ENCODE measurements around the gene DSCAML1. TPM values are rescaled to one million over a fixed set of nuclear protein-coding genes. Genes with fewer than 3 reads are reported as not detected.

The DSCAML1 gene
- total and polyA plus RNA-seq, 4 experiments from 2014 or later, result 1.00 to 1.0 TPM; not detected in 2

GRCh38 chr11:117605331-117605730 is 191.7 kb downstream of the DSCAML1 start:
- peaks cover 10% of the 10 kb centered on the region for H3K4me1 ChIP-seq (ENCODE audit: insufficient read depth, low read length)
- H3K27ac Mint-ChIP-seq, result no peak overlapping the region
- no peaks in the 10 kb centered on the region for H3K27me3 ChIP-seq (ENCODE audit: insufficient read depth, low read length)
- H3K27ac ChIP-seq (ENCODE audit: low read depth, low read length), result no peak overlapping the region
- intact Hi-C loops (cut with micrococcal nuclease), result no loop called here
- no peaks in the 10 kb centered on the region for H3K9me3 Mint-ChIP-seq
- no peaks in the 10 kb centered on the region for H3K9me3 ChIP-seq (ENCODE audit: control insufficient read depth in 1 of 2, low read length in 2 of 2)
- no peaks in the 10 kb centered on the region for H3K36me3 ChIP-seq (ENCODE audit: insufficient read depth, low read length)
- no peak overlapping the region for H3K4me3 ChIP-seq (ENCODE audit: low read length in 2 of 2)
- H3K27me3 Mint-ChIP-seq, result peaks cover 0 to 14% of the 10 kb centered on the region in 2 donors
- H3K4me1 Mint-ChIP-seq, result peaks cover 7 to 13% (median 10%) of the 10 kb centered on the region in 4 donors
- DNase-seq, result no peak
- ChIA-PET POLR2A (ENCODE audit: partially characterized antibody) (no interaction called here), CTCF (ENCODE audit: partially characterized antibody) (no interaction called here)
- no peaks in the 10 kb centered on the region for H3K36me3 Mint-ChIP-seq
- H3K4me3 Mint-ChIP-seq, result no peak overlapping the region

GRCh38 chr11:117604336-117604995 is 192.6 kb downstream of the DSCAML1 start:
- H3K27ac Mint-ChIP-seq, result no peak overlapping the region
- H3K27me3 Mint-ChIP-seq, result peaks cover 0 to 17% of the 10 kb centered on the region in 2 donors
- H3K4me1 ChIP-seq (ENCODE audit: insufficient read depth, low read length), result peaks cover 5% of the 10 kb centered on the region
- H3K9me3 Mint-ChIP-seq, result no peaks in the 10 kb centered on the region
- H3K27me3 ChIP-seq (ENCODE audit: insufficient read depth, low read length), result no peaks in the 10 kb centered on the region
- intact Hi-C loops (cut with micrococcal nuclease), result no loop called here
- ChIA-PET CTCF (ENCODE audit: partially characterized antibody) (no interaction called here), POLR2A (ENCODE audit: partially characterized antibody) (no interaction called here)
- no peak overlapping the region for H3K4me3 Mint-ChIP-seq
- H3K4me3 ChIP-seq (ENCODE audit: low read length in 2 of 2), result no peak overlapping the region
- no peak overlapping the region for H3K27ac ChIP-seq (ENCODE audit: low read depth, low read length)
- no peaks in the 10 kb centered on the region for H3K36me3 Mint-ChIP-seq
- no peak for DNase-seq
- H3K9me3 ChIP-seq (ENCODE audit: control insufficient read depth in 1 of 2, low read length in 2 of 2), result no peaks in the 10 kb centered on the region
- H3K36me3 ChIP-seq (ENCODE audit: insufficient read depth, low read length), result no peaks in the 10 kb centered on the region
- peaks cover 2 to 6% (median 4%) of the 10 kb centered on the region in 4 donors for H3K4me1 Mint-ChIP-seq

GRCh38 chr11:117603932-117604331 is 193.1 kb downstream of the DSCAML1 start:
- Histone ChIP-seq H3K36me3 (ENCODE audit: insufficient read depth, low read length) (no peaks in the 10 kb centered on the region), H3K9me3 (ENCODE audit: control insufficient read depth in 1 of 2, low read length in 2 of 2) (no peaks in the 10 kb centered on the region), H3K4me3 (ENCODE audit: low read length in 2 of 2) (no peak overlapping the region), H3K27me3 (ENCODE audit: insufficient read depth, low read length) (no peaks in the 10 kb centered on the region), H3K27ac (ENCODE audit: low read depth, low read length) (no peak overlapping the region), H3K4me1 (ENCODE audit: insufficient read depth, low read length) (peaks cover 5% of the 10 kb centered on the region)
- intact Hi-C loops (cut with micrococcal nuclease), result no loop called here
- ChIA-PET POLR2A (ENCODE audit: partially characterized antibody) (no interaction called here), CTCF (ENCODE audit: partially characterized antibody) (no interaction called here)
- no peak for DNase-seq
- H3K4me1 Mint-ChIP-seq, result peaks cover 2 to 6% (median 4%) of the 10 kb centered on the region in 4 donors
- no peak overlapping the region for H3K27ac Mint-ChIP-seq
- H3K36me3 Mint-ChIP-seq, result no peaks in the 10 kb centered on the region
- H3K9me3 Mint-ChIP-seq, result no peaks in the 10 kb centered on the region
- peaks cover 0 to 18% of the 10 kb centered on the region in 2 donors for H3K27me3 Mint-ChIP-seq
- no peak overlapping the region for H3K4me3 Mint-ChIP-seq

GRCh38 chr11:117601006-117601708 is 195.9 kb downstream of the DSCAML1 start:
- H3K9me3 ChIP-seq (ENCODE audit: control insufficient read depth in 1 of 2, low read length in 2 of 2), result no peaks in the 10 kb centered on the region
- Mint-ChIP-seq H3K36me3 (no peaks in the 10 kb centered on the region), H3K4me1 (peaks cover 0 to 2% (median under 1%) of the 10 kb centered on the region in 4 donors), H3K27me3 (peaks cover 5 to 23% of the 10 kb centered on the region in 2 donors), H3K9me3 (peaks cover 0 to 2% (median 0%) of the 10 kb centered on the region in 8 donors), H3K27ac (no peak overlapping the region), H3K4me3 (no peak overlapping the region)
- H3K27ac ChIP-seq (ENCODE audit: low read depth, low read length), result no peak overlapping the region
- no peak for DNase-seq
- no peaks in the 10 kb centered on the region for H3K36me3 ChIP-seq (ENCODE audit: insufficient read depth, low read length)
- H3K4me3 ChIP-seq (ENCODE audit: low read length in 2 of 2), result no peak overlapping the region
- H3K27me3 ChIP-seq (ENCODE audit: insufficient read depth, low read length), result no peaks in the 10 kb centered on the region
- ChIA-PET POLR2A (ENCODE audit: partially characterized antibody) (no interaction called here), CTCF (ENCODE audit: partially characterized antibody) (no interaction called here)
- intact Hi-C loops (cut with micrococcal nuclease), result no loop called here
- H3K4me1 ChIP-seq (ENCODE audit: insufficient read depth, low read length), result peaks cover 4% of the 10 kb centered on the region

GRCh38 chr11:117600234-117600783 is 196.7 kb downstream of the DSCAML1 start:
- POLR2A ChIA-PET (ENCODE audit: partially characterized antibody), result no interaction called here
- Mint-ChIP-seq H3K4me3 (no peak overlapping the region), H3K9me3 (peaks cover 0 to 2% (median 0%) of the 10 kb centered on the region in 8 donors), H3K27ac (no peak overlapping the region), H3K36me3 (no peaks in the 10 kb centered on the region), H3K4me1 (no peaks in the 10 kb centered on the region), H3K27me3 (peaks cover 5 to 24% of the 10 kb centered on the region in 2 donors)
- no peak for DNase-seq
- H3K4me3 ChIP-seq (ENCODE audit: low read length in 2 of 2), result no peak overlapping the region
- no peak overlapping the region for H3K27ac ChIP-seq (ENCODE audit: low read depth, low read length)
- CTCF ChIA-PET (ENCODE audit: partially characterized antibody), result no interaction called here
- intact Hi-C loops (cut with micrococcal nuclease), result no loop called here
- no peaks in the 10 kb centered on the region for H3K36me3 ChIP-seq (ENCODE audit: insufficient read depth, low read length)
- H3K27me3 ChIP-seq (ENCODE audit: insufficient read depth, low read length), result no peaks in the 10 kb centered on the region
- H3K9me3 ChIP-seq (ENCODE audit: control insufficient read depth in 1 of 2, low read length in 2 of 2), result no peaks in the 10 kb centered on the region
- no peaks in the 10 kb centered on the region for H3K4me1 ChIP-seq (ENCODE audit: insufficient read depth, low read length)

GRCh38 chr11:117597071-117597470 is 199.9 kb downstream of the DSCAML1 start:
- peak in 4 of 5 donors; percentile 9 to 24 (median 16) for DNase-seq
- H3K4me1 Mint-ChIP-seq, result peaks cover 0 to 1% (median 0%) of the 10 kb centered on the region in 4 donors
- H3K27ac Mint-ChIP-seq, result no peak overlapping the region
- H3K4me3 ChIP-seq (ENCODE audit: low read length in 2 of 2), result no peak overlapping the region
- H3K27me3 Mint-ChIP-seq, result peaks cover 9 to 27% of the 10 kb centered on the region in 2 donors
- ChIA-PET CTCF (ENCODE audit: partially characterized antibody) (no interaction called here), POLR2A (ENCODE audit: partially characterized antibody) (no interaction called here)
- H3K4me3 Mint-ChIP-seq, result no peak overlapping the region
- no peaks in the 10 kb centered on the region for H3K36me3 ChIP-seq (ENCODE audit: insufficient read depth, low read length)
- no peak overlapping the region for H3K27ac ChIP-seq (ENCODE audit: low read depth, low read length)
- no peaks in the 10 kb centered on the region for H3K4me1 ChIP-seq (ENCODE audit: insufficient read depth, low read length)
- no peaks in the 10 kb centered on the region for H3K36me3 Mint-ChIP-seq
- H3K9me3 ChIP-seq (ENCODE audit: control insufficient read depth in 1 of 2, low read length in 2 of 2), result no peaks in the 10 kb centered on the region
- no peaks in the 10 kb centered on the region for H3K27me3 ChIP-seq (ENCODE audit: insufficient read depth, low read length)
- H3K9me3 Mint-ChIP-seq, result peaks cover 0 to 2% (median 0%) of the 10 kb centered on the region in 8 donors
- intact Hi-C loops (cut with micrococcal nuclease), result no loop called here

GRCh38 chr11:117595440-117595839 is 201.6 kb downstream of the DSCAML1 start:
- H3K27ac ChIP-seq (ENCODE audit: low read depth, low read length), result no peak overlapping the region
- Mint-ChIP-seq H3K27me3 (peaks cover 13 to 18% of the 10 kb centered on the region in 2 donors), H3K4me3 (no peak overlapping the region), H3K4me1 (peaks cover 0 to 1% (median 0%) of the 10 kb centered on the region in 4 donors), H3K9me3 (peaks cover 0 to 2% (median 0%) of the 10 kb centered on the region in 8 donors), H3K36me3 (no peaks in the 10 kb centered on the region), H3K27ac (no peak overlapping the region)
- no peak overlapping the region for H3K4me3 ChIP-seq (ENCODE audit: low read length in 2 of 2)
- intact Hi-C loops (cut with micrococcal nuclease), result no loop called here
- POLR2A ChIA-PET (ENCODE audit: partially characterized antibody), result no interaction called here
- no peaks in the 10 kb centered on the region for H3K4me1 ChIP-seq (ENCODE audit: insufficient read depth, low read length)
- no peaks in the 10 kb centered on the region for H3K36me3 ChIP-seq (ENCODE audit: insufficient read depth, low read length)
- CTCF ChIA-PET (ENCODE audit: partially characterized antibody), result interaction anchor here (1.6 kb wide), 1 partner anchor 169 kb away, joined by 3 read pairs; no protein-coding TSS in a partner anchor
- no peaks in the 10 kb centered on the region for H3K27me3 ChIP-seq (ENCODE audit: insufficient read depth, low read length)
- H3K9me3 ChIP-seq (ENCODE audit: control insufficient read depth in 1 of 2, low read length in 2 of 2), result no peaks in the 10 kb centered on the region
- no peak for DNase-seq
